ENCODE results near the gene RAD51B.

DNA sequence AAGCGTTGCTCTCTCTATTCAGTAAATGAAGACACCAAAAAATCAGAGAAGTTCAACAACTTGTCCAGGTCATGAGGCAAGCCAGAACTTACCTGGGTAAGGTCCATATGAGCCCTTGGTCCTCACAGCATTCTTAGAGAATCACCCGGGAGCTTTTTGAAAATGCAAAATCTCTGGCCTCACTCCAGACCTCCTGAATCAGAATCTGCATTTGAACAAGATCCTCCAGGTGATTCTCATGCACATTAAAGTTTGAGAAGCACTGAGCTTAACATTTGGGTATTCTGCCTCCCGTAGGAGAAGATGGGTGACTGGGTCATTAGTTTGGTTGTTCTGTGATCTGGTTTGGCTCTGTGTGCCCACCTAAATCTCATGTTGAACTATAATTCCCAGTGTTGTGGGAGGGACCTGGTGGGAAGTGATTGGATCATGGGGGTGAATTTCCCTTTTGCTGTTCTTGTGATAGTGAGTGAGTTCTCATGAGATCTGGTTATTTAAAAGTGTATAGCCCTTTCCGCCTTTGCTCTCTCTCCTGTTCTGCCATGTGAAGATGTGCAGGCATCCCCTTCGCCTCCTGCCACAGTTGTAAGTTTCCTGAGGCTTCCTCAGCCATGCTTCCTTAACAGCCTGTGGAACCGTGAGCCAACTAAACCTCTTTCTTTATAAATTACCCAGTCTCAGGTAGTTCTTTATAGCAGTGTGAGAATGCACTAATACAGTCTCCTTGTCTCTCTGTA lies 221.2 kb downstream of the RAD51B start:
- TF ChIP-seq, protein P1, sequence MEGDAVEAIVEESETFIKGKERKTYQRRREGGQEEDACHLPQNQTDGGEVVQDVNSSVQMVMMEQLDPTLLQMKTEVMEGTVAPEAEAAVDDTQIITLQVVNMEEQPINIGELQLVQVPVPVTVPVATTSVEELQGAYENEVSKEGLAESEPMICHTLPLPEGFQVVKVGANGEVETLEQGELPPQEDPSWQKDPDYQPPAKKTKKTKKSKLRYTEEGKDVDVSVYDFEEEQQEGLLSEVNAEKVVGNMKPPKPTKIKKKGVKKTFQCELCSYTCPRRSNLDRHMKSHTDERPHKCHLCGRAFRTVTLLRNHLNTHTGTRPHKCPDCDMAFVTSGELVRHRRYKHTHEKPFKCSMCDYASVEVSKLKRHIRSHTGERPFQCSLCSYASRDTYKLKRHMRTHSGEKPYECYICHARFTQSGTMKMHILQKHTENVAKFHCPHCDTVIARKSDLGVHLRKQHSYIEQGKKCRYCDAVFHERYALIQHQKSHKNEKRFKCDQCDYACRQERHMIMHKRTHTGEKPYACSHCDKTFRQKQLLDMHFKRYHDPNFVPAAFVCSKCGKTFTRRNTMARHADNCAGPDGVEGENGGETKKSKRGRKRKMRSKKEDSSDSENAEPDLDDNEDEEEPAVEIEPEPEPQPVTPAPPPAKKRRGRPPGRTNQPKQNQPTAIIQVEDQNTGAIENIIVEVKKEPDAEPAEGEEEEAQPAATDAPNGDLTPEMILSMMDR (optimal IDR thresholded peaks at IDR 0.05 in 1 of 3, IDR thresholded peaks at IDR 0.05 in 1 of 3, conservative IDR thresholded peaks at IDR 0.05 in 1 of 3; ENCODE audit: extremely low read depth in 1 of 3, insufficient read depth in 2 of 3, low read length in 3 of 3): no peak
- TF ChIP-seq EZH2 (IDR thresholded peaks at IDR 0.05; ENCODE audit: low read length): no peak

All from keratinocyte (primary cell).